GM19438 (cell line): ENCODE measurements around the gene NKAIN2.
"Not testable (repeated sequence)": the region's sequence is repeated elsewhere in the genome, so short reads cannot be mapped to it uniquely, and the experiment has no call there.

Experiments used
- ATAC-seq: cut with Tn5 transposase; IDR thresholded peaks from one replicate; pipeline ENCODE4 v1.9.1; 2021; ENCODE audit warnings: low read depth; ENCODE audit not compliant: unreplicated experiment

The NKAIN2 gene

DNA sequence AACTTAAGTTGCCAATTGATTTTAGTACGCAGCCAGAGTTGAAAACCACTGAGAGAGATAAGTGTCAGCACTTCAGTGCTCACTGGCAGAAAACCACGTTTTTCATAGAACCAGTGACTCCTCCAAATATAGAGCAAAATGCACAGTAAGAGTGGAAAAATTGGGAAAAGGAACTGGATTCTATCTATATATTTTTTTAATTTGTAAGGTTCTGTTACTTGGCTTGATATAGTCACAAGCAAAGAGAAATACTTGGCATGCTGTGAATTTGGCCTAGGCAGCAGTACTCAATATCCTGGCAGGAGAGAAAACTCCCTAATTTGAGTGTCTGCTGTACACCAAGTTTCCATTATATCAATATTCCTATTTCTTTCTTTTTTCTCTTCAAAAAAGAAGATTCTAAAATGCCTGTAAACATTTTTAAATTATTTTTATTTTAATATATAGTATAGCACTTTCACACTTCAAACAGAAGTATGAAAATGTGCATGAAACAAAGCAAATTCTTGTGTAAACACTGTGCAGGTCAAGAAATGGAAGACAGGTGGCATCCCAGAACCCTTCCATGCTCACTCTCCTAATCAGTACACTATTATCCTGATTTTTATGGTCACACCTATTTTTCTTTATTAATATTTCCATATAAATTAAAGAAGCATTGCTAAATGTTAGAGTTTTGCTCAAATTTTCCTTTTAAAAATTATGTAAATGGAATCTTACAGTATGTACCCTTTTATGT is 596.8 kb downstream of the NKAIN2 start:
- no peak for ATAC-seq

DNA sequence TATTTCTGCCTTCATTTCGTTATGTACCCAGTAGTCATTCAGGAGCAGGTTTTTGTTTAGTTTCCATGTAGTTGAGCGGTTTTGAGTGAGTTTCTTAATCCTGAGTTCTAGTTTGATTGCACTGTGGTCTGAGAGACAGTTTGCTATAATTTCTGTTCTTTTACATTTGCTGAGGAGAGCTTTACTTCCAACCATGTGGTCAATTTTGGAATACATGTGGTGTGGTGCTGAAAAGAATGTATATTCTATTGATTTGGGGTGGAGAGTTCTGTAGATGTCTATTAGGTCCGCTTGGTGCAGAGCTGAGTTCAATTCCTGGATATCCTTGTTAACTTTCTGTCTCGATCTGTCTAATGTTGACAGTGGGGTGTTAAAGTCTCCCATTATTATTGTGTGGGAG is 606.8 kb downstream of the NKAIN2 start:
- ATAC-seq: not testable (repeated sequence)

- not testable (repeated sequence) for ATAC-seq
Measured at GRCh38 chr6:124412657-124413056, 609.0 kb downstream of the NKAIN2 start.

- ATAC-seq: no peak
Measured at GRCh38 chr6:124420116-124420840, 616.6 kb downstream of the NKAIN2 start.

- no peak for ATAC-seq
Measured at GRCh38 chr6:124423621-124424020, 620.0 kb downstream of the NKAIN2 start.

GRCh38 chr6:124430740-124431318 is 627.2 kb downstream of the NKAIN2 start:
- ATAC-seq: no peak

GRCh38 chr6:124432620-124433019 is 629.0 kb downstream of the NKAIN2 start:
- no peak for ATAC-seq

- no peak for ATAC-seq
Measured at GRCh38 chr6:124433387-124434160, 629.9 kb downstream of the NKAIN2 start.

DNA sequence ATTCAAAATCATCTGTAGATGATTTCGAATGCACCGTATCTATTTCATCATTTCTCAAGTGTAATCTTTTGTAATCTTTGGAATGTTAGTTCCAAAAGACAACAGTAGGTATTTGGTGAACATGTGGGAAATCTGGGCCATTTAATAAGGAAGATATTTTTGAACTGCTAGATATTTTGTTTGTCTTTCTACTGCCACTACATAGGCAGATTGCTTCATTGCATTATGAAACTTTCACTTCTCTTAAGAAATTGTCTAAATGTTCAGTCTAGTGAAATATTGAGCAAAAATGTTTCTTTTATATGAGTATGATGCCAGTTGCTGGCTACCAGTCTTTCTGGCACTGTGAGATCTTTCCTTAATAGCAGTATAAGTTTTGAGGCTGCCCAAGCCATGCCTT is 630.8 kb downstream of the NKAIN2 start:
- ATAC-seq: no peak

DNA sequence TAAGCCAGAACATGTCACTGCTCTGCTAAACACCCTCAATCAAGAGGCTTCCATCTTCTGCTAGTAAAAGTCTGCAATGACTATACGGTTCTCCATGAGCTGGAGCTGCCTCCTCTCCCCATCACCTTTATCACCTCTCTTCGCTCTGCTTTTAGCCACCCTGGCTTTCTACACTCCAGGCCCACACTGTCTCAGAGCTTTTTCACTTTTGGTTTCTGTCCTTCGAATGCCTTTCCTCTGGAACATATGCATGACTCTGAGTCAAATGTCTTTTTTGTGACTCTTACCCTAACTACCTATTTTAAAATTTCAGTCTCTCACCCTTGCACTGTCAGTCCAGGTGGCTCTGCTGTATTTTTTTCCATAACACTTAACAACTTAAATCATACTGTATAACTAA is 633.1 kb downstream of the NKAIN2 start:
- ATAC-seq: no peak

DNA sequence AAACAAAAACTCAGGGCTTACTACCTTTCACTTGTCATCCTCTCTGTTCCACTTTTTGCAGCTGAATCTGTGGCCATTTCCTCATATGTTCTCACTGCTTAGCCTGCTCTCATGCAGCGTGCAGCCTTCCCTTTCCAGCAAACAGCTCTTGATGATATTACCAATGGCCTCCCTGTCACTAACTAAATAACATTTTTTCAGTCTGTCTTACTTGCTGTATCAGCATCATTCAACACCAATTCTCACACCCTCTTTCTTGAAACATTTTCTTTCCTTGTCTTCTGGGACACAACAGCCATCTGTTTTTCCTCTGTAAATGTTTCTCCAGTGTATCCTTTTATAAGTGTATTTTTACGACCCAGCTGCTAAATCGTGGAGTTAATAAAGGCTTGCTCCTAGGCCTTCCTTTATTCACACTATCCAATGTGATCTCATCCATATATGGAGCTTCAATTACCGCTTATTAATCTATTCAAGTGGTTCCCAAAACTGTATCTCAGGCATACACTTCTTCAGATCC is 634.9 kb downstream of the NKAIN2 start:
- ATAC-seq: no peak

- ATAC-seq: no peak
Measured at GRCh38 chr6:124441450-124441849, 637.8 kb downstream of the NKAIN2 start.

DNA sequence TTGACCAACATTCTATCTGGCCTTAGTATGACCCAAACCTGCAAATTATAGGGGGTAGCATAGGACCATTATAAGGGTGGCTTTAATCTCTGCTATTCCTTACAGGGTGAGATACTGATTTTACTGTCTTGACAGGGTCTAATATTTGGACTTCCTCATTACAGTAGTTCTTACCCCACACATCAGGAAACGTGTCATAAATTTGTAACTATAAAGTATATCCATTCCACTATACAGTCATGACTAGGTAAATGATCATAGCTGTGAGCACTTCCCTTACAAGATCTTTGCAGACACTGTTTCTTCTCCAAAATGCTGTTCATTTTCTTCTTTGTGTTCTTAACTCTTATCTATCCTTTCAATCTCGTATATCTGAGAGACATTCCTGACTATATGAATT is 639.9 kb downstream of the NKAIN2 start:
- ATAC-seq: no peak

DNA sequence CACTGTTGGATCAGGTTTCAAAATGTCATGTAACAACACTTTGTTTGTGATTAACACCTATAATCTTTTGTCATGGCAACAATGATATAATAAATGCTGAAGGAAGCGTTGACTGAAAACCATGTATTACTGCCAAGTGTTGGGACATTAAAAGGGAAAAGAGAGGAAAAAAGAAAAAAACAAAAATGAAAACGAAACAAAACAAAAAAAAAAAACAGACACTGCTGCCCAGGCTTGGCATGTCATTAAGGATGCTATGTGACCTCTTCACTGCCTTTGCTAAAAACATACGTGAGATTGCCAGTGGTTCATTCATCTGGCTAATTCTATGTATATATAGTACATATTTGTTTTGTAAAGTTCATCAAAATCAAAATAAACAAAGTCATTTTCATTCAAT is 641.9 kb downstream of the NKAIN2 start:
- no peak for ATAC-seq

- ATAC-seq: no peak
Measured at GRCh38 chr6:124446961-124447360, 643.3 kb downstream of the NKAIN2 start.

DNA sequence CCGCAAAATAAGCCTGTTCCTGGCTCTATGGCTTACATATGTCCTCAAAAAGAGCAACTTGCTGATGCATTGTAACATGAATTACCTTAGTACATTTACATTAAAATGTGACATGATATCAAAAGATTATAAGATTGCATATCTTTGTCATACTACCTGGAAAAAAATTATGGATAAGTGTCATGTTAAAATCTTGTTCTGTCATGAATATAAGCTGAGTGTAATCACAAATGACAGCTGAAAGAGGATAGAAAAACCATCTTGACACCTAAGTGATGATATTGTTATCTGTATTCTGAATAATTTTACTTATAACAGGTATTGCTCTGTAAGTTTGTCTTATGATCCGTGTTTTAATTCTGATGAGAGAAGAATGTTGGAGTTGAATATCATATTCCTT is 655.6 kb downstream of the NKAIN2 start:
- ATAC-seq: no peak

GRCh38 chr6:124462750-124463149 is 659.1 kb downstream of the NKAIN2 start:
- no peak for ATAC-seq

GRCh38 chr6:124463271-124463670 is 659.6 kb downstream of the NKAIN2 start:
- no peak for ATAC-seq

DNA sequence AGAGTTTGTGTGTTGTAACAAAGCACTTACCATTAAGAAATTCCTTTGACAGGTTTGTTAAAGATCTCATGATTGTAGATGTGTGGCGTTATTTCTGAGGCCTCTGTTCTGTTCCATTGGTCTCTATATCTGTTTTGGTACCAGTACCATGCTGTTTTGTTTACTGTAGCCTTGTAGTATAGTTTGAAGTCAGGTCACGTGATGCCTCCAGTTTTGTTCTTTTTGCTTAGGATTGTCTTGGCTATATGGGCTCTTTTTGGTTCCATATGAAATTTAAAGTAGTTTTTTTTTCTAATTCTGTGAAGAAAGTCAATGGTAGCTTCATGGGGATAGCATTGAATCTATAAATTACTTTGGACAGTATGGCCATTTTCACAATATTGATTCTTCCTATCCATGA is 660.9 kb downstream of the NKAIN2 start:
- ATAC-seq: not testable (repeated sequence)

DNA sequence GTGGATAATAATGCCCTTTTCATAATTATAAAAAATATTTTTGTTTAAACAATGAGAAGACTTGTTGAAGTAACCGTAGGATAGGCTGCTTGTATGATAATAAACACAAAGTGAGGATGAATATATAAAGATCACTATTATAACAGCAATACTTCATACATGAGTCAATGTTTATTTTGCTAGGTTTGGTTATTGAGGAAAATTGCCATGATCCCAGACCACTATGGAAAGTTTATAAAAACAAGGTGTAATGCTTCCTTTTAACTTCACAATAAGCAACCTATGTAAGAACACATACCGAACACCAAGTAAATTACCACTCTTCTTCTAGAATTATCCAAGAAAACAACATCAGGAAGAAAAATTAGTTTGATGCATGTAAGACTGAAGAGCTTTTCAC is 663.3 kb downstream of the NKAIN2 start:
- no peak for ATAC-seq

GRCh38 chr6:124467366-124467765 is 663.7 kb downstream of the NKAIN2 start:
- ATAC-seq: no peak
